IPS-NIHi11 (cell line): Measurements from ENCODE around the gene RASGEF1B.
"Not testable (repeated sequence)": the region's sequence is repeated elsewhere in the genome, so short reads cannot be mapped to it uniquely, and the experiment has no call there.

ENCODE experiments used
- DNase-seq: peaks from one replicate; pipeline ENCODE4 v3.0.0; 2012; ENCODE audit warnings: mixed read lengths, low spot score

The RASGEF1B gene

GRCh38 chr4:81498551-81499099, 26.9 kb upstream of the RASGEF1B start:
- no peak for DNase-seq

- no peak for DNase-seq
Measured at GRCh38 chr4:81498046-81498445, 26.3 kb upstream of the RASGEF1B start.

DNA sequence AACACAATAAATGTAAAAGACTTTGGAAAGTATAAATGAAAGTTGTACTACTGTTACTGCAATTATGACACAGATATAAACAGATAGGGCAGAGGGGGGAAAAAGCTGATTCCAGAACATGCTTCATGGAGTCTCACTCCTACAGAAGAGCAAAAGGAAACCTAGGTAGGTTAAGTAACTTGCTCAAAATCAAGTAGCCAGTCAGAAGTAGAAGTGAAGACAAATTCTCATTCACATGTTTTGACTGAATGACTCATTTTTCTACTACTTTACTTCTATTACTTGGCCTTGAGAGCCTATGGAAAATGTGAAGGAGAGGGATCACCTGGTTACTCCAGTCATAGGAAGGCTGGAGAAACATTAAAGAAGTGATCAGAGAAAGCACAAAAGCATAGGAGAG, 23.6 kb upstream of the RASGEF1B start:
- DNase-seq, result no peak

GRCh38 chr4:81494031-81494431, 22.3 kb upstream of the RASGEF1B start:
- no peak for DNase-seq

DNA sequence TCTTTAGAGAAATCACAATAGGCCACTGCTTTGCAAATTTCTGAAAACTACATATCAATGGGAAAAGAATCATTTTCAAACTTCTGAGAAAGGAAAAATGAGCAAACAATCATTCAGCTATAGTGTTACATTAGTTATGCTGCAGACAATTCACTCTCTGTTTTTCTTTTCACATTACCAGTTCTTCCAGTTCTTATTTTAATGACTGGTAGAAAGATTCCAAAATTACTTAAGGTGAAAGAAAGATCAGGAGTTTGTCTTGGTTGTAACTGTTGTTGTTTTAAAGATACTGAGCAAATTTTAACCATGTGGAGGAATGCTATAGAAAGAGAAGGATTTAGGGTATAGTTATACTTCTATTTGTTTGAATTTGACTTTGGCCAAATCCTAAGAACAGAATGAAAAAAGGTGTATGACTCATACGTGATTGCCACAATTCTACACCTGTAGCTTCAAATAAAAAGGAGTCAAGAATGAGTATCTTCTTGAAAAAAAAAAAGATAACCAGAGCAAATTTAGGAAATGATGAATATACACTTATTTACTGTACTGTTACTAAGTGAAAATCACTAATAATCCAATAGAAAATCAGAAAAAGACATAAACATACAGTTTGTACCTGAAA, 21.0 kb upstream of the RASGEF1B start:
- no peak for DNase-seq

GRCh38 chr4:81491943-81492342, 20.2 kb upstream of the RASGEF1B start:
- DNase-seq, result no peak

DNA sequence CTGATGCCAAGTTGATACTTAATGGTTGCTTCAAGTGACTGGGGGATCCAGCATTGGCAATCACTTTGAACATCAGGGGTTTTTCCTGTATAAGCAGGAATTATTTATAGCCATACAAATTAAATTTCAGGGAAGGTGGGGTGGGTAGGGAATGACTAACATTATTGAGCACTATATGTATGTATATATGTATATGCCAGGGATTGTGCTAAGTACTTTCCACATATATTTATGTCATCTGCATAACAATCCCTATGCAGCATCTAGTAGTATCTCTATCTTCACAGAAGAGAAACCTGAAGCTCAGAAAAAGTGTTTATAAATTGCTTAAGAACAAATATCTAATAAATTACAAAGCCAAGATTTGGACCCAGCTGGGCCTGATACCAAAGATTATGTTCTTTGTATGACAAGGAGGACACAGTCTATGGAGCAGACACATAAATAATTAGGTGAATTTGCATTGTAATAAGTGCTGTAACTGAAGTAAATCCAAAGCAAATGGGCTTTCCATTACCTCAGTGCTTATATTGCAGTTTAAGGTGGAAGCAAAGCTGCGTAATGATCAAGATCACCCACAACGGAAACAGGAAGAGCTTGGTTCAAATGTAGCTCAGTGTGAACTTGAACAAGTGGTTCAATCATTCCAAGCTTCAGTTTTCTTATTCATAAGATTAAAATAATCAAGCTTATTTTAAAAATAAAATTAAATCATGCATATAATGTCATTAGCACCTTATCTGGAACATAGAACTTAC, 18.9 kb upstream of the RASGEF1B start:
- no peak for DNase-seq

- DNase-seq, result peak; percentile 43
Measured at GRCh38 chr4:81486502-81486901, 14.8 kb upstream of the RASGEF1B start.

GRCh38 chr4:81485310-81485980, 13.7 kb upstream of the RASGEF1B start:
- DNase-seq, result no peak

DNA sequence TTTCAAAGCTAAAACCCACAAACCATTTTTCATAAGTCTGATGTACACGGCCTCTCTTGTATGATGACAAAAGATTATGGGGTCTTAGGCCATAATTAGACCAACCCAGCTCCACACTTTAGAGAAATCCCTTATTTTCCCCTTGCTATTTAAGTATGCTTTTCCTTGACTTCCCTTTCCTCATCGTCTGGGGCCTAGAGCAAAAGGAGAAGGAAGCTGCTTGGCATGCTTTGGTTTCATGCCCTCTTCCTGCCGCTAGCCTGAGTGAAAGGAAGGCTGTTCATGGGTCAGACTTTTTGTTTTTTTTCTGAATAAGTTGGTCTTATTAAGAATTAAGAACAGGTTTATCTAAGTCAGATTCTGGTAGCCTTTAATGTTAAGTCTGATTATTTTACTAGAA, 10.6 kb upstream of the RASGEF1B start:
- DNase-seq, result no peak

DNA sequence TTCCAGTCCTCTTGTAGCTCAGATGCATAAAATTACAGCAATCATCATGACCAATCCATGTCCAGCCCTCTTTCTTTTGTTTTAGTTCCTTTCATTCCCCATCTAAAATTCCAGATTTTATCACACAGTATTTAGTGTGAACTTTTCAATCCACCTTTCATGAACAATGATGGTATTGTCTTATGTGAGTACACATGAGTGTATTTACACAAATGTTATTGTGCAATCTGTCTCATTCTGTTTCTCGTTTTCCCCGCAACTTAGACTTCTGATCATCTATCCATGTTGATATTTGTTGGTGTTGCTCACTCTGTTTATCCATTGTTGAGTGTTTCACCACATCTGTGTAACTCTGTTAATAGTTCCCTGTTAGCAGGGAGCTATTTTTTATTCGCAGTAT, 9.4 kb upstream of the RASGEF1B start:
- no peak for DNase-seq

DNA sequence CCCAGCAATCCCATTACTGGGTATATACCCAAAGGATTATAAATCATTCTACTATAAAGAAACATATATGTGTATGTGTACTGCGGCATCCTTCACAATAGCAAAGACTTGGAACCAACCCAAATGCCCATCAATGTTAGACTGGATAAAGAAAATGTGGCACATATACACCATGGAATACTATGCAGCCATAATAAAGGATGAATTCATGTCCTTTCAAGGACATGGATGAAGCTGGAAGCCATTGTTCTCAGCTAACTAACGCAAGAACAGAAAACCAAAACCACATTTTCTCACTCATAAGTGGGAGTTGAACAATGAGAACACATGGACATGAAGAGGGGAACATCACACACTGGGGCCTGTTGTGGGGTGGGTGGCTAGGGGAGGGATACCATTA, 7.9 kb upstream of the RASGEF1B start:
- not testable (repeated sequence) for DNase-seq

DNA sequence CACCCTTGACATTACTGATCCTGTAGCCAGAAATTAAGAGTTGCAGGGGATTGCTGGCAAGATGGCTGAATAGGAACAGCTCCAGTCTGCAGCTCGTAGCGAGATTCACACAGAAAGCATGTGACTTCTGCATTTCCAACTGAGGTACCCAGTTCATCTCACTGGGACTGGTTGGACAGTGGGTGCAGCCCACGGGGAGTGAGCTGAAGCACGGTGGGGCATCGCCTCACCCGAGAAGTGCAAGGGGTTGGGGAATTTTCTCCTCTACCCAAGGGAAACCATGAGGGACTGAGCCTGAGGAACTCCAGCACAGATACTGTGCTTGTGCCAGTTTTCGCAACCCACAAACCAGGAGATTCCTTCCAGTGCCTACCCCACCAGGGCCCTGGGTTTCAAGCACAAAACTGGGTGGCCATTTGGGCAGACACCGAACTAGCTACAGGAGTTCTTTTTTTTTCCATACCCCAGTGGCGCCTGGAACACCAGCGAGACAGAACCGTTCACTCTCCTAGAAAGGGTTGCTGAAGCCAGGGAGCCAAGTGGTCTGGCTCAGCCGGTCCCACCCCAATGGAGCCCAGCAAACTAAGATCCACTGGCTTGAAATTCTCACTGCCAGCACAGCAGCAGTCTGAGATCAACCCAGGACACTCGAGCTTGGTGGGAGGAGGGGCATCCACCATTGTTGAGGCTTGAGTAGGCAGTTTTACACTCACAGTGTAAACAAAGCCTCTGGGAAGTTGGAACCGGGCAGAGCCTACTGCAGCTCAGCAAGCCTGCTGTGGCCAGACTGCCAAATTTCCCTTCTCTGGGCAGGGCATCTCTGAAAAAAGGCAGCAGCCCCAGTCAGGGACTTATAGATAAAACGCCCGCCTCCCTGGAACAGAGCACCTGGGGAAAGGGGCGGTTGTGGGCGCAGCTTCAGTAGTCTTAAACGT, 1.9 kb upstream of the RASGEF1B start:
- not testable (repeated sequence) for DNase-seq

- DNase-seq, result peak; percentile 54
Measured at GRCh38 chr4:81472281-81473182, 825 bp upstream of the RASGEF1B start.

GRCh38 chr4:81471298-81471587, 464 bp downstream of the RASGEF1B start:
- peak; percentile 57 for DNase-seq

DNA sequence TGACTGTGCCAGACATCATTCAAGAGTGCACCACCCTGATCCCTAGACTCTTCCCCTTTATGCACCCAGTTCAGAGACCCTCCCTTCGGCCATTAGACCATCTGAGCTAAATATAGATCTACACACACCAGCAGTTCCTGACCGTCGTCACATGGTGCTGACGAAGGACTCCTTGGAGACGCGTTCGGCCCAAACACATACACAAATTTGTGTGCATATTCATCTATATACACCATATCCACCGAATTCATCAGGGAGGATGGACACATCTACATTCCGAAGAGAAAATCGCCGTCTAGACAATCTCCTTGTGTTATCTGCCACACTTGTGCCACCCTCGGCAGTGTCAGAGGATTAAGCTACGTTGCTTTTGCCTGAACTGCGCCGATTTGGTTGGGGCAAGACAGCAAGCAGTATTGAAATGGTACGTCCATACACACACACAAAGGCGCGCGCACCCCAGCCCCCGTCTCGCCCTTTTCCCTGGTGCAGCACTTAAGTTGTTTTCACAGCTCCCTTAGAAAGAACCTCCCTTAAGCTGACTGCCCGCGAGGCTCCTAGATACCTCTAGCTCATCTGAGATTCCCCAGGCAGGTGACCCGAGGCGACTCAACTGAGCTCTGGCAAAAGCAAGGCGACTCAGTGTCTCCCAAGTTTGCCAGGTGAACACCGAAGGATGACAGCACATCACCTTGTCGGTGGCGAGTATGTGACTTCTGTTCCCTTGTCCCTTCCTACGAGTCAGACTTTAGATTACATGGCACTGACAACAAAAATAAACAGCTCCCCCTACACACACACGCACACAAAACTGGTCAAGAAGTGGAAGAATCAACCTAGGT, 1.0 kb downstream of the RASGEF1B start:
- peak; percentile 14 for DNase-seq

DNA sequence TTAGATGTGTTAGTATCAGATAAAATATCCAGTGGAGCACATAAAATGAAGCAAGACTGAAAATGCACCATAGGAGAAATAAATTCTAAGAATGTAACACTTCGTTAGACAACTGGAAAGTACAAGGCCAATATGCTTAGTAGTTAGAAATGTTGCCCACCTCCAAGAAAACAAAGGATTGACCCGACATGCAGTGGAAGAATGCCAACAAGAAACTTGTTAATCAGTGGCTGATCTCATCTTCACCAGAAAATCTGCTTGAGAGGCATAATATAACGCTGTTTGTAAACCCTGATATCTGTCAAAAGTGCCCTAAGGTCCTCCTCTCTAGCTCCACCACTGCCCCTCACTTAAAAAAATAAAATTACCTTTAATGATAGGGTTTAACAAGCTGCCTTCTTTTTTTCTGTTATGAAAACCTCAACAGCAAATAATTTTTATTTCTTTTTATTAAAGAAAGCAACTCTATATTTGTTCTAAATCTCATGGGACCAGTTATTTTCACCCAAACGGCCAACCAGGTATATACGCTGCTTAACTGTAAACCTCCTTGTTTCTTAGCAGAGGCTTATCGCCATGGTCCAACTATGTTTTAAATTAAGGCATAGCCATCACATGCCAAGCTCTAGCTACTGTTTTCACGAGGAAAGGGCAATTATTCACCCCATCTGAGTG, 1.8 kb downstream of the RASGEF1B start:
- no peak for DNase-seq

DNA sequence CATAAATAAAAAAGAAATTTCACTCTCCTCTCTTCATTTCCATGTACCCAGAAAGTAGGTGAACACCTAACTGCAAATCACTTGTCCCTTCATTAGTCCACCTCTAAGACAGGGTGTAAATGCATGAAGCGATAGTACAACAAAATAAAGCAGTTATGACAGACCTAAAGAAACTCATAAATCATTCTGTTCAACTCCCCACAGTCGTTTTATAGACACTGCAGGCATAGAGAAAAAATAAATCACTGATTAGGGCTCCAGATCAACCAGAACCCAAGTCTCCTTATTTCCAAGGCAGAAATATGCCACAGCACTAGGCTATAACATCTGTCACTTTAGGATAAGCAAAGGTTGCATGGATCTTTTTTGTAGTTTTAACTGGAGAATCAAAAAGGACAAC, 3.0 kb downstream of the RASGEF1B start:
- DNase-seq, result no peak

GRCh38 chr4:81467672-81467964, 4.1 kb downstream of the RASGEF1B start:
- no peak for DNase-seq
